ENCODE results near the gene SC5D.

SC5D gene

GRCh38 chr11:121297872-121298271 is 5.3 kb downstream of the SC5D start:
- no peak for DNase-seq (ENCODE audit: low spot score)
- no peak for TF ChIP-seq CTCF (conservative IDR thresholded peaks at IDR 0.05; ENCODE audit: low read depth)
- POLR2A ChIA-PET (ENCODE audit: low non-redundant PET): no interaction called here
- H3K27ac ChIP-seq: no peak overlapping the region
- CTCF ChIA-PET: no interaction called here

GRCh38 chr11:121298774-121299173 is 6.2 kb downstream of the SC5D start:
- no peak for DNase-seq (ENCODE audit: low spot score)
- ChIA-PET CTCF (interaction anchor here (0.6 kb wide), 2 partner anchors 53 to 1207 kb away, joined by 3 read pairs; no protein-coding TSS in a partner anchor), POLR2A (ENCODE audit: low non-redundant PET) (no interaction called here)
- TF ChIP-seq CTCF (conservative IDR thresholded peaks at IDR 0.05; ENCODE audit: low read depth): no peak
- H3K27ac ChIP-seq: no peak overlapping the region

- ChIA-PET CTCF (interaction anchor here (0.6 kb wide), 1 partner anchor 53 kb away, joined by 3 read pairs; no protein-coding TSS in a partner anchor), POLR2A (ENCODE audit: low non-redundant PET) (no interaction called here)
- no peak overlapping the region for H3K27ac ChIP-seq
- DNase-seq (ENCODE audit: low spot score): no peak
- no peak for TF ChIP-seq CTCF (conservative IDR thresholded peaks at IDR 0.05; ENCODE audit: low read depth)
These were observed 6.8 kb downstream of the SC5D start for GRCh38 chr11:121299417-121299816.

- no peak for DNase-seq (ENCODE audit: low spot score)
- no peak for TF ChIP-seq CTCF (conservative IDR thresholded peaks at IDR 0.05; ENCODE audit: low read depth)
- H3K27ac ChIP-seq: no peak overlapping the region
- ChIA-PET POLR2A (ENCODE audit: low non-redundant PET) (no interaction called here), CTCF (interaction anchor here (0.8 kb wide), 1 partner anchor 152 kb away, joined by 4 read pairs; the partner anchor contains the start of gene SORL1)
These were observed 7.9 kb downstream of the SC5D start for GRCh38 chr11:121300313-121300971.

- no peak for DNase-seq (ENCODE audit: low spot score)
- ChIA-PET CTCF (interaction anchor here (0.6 to 0.8 kb wide), 2 partner anchors 151 to 246 kb away, joined by 4 to 5 read pairs; partner anchors contain the start of gene SORL1), POLR2A (ENCODE audit: low non-redundant PET) (no interaction called here)
- no peak overlapping the region for H3K27ac ChIP-seq
- TF ChIP-seq CTCF (conservative IDR thresholded peaks at IDR 0.05; ENCODE audit: low read depth): no peak
These were observed 8.6 kb downstream of the SC5D start for GRCh38 chr11:121300972-121301699.

GRCh38 chr11:121304759-121305158 is 12.2 kb downstream of the SC5D start:
- no peak overlapping the region for H3K27ac ChIP-seq
- DNase-seq (ENCODE audit: low spot score): no peak
- ChIA-PET POLR2A (ENCODE audit: low non-redundant PET) (no interaction called here), CTCF (no interaction called here)
- TF ChIP-seq CTCF (conservative IDR thresholded peaks at IDR 0.05; ENCODE audit: low read depth): no peak
